T47D (cell line): Measurements from ENCODE around the gene MINK1.

ENCODE experiments used
- DNase-seq, 2 experiments: peaks; one replicate each; pipeline versions ENCODE4 v3.0.0 to v3.0.0-alpha.2; 2011 to 2012; ENCODE audit warnings: low read depth in 1 of 2, low spot score in 1 of 2
- JUND ChIP-seq: IDR thresholded peaks from 2 replicates; pipeline ENCODE4 v1.6.1; 2012; ENCODE audit warnings: low read depth
- in situ Hi-C: cut with HindIII; loops from 2 replicates; pipeline ENCODE4 v1.10.0; 2016; ENCODE audit warnings: low sequenced_read_pairs, low pct_unique_long_range_greater_than_20kb

MINK1 gene

DNA sequence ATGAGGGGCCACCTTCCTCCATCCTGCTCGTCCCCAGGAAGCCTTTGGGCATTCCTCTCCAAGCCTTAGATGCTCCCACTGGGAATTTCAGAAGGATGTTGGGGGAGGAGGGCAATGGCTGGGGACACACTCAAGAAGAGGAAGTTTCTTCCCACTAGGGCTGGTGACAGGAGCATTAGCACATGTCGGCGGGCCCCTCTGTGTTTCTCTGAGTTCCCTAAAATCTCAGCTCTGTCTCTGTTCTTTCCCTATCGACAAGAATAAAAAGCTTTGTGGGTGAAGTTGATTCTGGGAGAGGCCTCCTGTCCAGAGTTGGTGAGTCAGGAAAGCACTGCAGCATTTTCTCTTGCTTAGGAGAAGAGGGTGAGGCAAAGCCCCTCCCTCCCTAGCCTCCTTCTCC lies 46.5 kb downstream of the MINK1 start:
- in situ Hi-C loops = no loop called here
- DNase-seq = no peak

GRCh38 chr17:4880857-4881256 lies 47.7 kb downstream of the MINK1 start:
- DNase-seq = no peak
- TF ChIP-seq JUND = no peak
- in situ Hi-C loops = no loop called here

More for the DNA sequence above, 46.5 kb downstream of the MINK1 start:
- no peak for TF ChIP-seq JUND

DNA sequence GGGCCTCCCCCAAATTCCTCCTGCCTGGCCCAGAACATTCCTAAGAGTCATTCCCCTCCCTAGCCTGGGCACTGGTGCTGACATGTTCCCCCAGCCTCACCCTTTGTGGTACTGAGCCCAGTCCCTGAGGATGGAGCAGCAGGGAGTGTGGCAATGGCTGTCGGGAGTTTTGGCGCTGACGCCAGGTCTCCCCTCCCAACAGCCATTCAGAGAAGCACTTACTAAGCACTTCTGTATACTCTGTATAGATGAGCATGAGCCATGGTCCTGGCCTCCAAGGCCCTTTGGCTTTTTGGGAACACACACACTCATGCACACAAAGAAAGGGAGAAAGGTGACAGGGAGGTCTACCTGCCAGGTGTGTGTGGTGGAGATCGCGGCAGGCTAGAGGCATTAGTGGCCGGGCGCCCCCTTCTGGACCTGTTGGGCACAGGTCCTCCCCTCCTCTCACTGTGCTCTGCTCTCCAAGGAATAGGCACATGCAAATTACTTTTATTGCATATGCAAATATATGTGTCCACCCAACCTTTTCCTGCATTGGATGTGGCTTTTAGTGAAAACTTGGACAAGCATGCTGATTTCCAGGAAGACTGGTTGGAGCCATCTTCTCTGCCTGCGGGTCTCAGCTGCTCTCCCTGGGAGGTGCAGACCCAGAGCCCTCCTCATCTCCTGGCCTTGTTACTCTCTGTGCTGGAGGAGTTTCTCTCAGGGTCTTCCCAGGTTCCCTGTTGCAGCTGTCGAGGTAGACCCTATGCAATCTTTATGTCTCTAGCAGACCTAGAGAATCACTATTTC lies 48.8 kb downstream of the MINK1 start:
- in situ Hi-C loops = no loop called here

DNA sequence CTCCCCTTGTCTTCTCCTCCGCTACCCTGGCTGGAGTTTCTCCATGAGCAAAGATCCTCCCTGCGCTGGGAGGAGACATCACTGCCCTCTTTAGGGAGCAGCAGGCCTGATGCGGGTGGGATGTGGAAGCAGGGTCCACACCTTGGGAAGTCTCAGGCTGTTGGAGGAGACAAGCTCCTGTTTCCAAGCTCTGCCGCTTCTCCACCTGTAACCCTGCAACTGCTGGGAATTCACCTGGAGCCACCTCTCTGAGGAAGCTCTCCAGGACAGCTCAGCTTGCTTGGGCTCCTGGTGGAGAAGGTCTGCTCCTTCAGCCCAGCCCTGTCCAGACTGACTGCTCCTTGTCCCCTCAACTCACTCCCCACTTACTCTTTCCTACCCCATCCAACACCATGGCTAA lies 51.3 kb downstream of the MINK1 start:
- DNase-seq = no peak
- TF ChIP-seq JUND = no peak
- in situ Hi-C loops = no loop called here

More for the DNA sequence above, 48.8 kb downstream of the MINK1 start:
- DNase-seq = peak; percentile 58 to 80
- TF ChIP-seq JUND = no peak

GRCh38 chr17:4886830-4887229 lies 53.7 kb downstream of the MINK1 start:
- DNase-seq = no peak
- in situ Hi-C loops = no loop called here
- no peak for TF ChIP-seq JUND

DNA sequence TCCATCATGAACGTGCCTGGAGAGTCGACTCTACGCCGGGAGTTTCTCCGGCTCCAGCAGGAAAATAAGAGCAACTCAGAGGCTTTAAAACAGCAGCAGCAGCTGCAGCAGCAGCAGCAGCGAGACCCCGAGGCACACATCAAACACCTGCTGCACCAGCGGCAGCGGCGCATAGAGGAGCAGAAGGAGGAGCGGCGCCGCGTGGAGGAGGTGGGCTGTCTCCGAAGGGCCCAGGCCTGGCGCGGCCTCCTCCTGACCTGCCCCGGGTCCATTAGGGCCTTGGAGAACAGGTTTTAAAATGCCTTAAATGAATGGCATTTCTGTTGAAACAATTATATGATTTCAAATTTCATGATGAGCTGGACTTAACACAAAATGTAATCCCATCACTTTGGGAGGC lies 54.4 kb downstream of the MINK1 start:
- TF ChIP-seq JUND = no peak
- in situ Hi-C loops = no loop called here
- no peak for DNase-seq

DNA sequence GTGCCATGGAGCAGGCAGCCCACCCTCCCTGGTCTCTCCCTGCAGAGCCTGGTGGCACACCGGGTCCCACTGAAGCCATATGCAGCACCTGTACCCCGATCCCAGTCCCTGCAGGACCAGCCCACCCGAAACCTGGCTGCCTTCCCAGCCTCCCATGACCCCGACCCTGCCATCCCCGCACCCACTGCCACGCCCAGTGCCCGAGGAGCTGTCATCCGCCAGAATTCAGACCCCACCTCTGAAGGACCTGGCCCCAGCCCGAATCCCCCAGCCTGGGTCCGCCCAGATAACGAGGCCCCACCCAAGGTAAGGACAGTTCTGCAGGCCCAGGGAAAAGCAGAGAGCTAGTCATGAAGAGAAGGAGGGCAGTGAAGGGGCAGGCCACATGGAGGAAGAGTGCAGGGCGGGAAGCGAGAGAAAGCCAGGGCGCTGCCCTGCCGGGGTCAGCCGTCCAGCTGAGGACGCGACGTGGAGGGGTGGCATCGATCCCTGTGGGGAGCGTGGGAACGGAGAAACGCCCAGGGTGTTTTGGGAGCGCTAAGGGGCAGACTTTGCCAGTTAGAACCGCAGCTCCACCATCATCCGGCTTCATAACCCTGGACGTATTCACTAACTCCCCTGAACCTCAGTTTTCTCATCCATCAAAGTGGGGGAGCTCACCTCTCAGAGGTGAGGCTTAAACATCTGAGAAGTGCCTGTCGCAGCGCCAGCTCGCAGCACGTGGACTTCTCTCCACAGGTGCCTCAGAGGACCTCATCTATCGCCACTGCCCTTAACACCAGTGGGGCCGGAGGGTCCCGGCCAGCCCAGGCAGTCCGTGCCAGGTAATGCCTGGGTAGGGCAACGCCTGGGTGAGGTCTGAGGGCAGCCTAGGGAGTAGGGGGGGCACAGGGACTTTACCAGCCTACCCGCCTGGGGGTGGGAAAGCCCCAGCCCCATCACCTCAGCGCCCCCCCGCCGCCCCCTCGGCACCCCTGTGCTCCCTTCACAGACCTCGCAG lies 58.6 kb downstream of the MINK1 start:
- DNase-seq = no peak
- TF ChIP-seq JUND = no peak
- in situ Hi-C loops = no loop called here

DNA sequence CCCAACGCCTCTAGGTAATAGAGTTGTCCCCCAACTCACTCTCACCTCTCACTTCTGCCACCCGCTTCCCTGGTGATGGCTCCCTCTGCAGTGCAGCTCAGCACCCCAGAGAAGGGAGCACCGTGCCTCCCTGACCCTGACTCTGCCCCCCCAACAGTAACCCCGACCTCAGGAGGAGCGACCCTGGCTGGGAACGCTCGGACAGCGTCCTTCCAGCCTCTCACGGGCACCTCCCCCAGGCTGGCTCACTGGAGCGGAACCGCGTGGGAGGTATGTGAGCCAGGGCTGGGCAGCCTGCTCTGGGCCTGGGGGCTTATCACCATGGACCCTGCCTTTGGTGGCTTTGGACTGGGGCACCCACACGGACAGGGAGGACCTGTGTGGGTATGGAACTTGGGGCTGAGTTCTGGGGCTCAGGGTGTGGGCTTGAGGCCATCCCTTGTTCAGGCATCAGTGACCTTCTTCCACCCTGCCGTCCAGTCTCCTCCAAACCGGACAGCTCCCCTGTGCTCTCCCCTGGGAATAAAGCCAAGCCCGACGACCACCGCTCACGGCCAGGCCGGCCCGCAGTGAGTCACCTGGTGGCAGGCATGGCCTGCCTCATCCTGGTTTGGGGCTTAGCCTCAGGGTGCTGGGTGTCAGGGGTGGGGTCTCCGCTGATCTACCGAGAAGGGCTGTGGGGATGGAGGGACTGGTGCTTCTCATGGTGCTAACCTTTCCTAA lies 59.5 kb downstream of the MINK1 start:
- DNase-seq = no peak
- in situ Hi-C loops = no loop called here
- TF ChIP-seq JUND = no peak

GRCh38 chr17:4893272-4893671 lies 60.1 kb downstream of the MINK1 start:
- TF ChIP-seq JUND = no peak
- DNase-seq = no peak
- in situ Hi-C loops = no loop called here

DNA sequence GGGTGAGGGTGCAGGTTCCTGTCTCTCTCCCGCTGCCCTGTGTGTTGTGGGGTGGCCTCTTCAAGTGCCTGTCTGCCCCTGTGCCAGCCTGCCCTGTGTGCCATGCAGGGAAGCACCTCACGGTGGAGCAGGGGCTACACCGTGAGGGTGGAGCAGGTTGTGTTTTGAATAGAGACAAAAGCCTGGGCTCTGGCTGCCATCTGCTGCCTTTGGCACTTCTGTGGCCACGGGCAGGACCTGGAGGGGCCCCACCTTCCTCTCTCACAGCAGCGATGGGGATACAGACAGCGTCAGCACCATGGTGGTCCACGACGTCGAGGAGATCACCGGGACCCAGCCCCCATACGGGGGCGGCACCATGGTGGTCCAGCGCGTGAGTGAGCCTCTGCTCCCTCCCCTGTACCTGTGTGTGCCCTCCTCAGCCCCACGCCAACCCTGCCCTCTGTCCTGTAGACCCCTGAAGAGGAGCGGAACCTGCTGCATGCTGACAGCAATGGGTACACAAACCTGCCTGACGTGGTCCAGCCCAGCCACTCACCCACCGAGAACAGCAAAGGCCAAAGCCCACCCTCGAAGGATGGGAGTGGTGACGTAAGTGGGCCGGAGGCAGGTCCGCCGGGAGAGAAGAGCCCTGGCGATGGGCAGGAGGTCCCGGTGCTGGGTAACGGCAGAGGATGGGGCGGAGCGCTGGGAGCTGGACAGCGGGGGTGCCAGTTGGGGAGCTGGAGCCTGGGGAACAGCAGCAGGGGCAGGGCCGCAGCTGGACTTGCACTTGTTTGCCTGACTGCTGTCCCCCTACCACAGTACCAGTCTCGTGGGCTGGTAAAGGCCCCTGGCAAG lies 60.8 kb downstream of the MINK1 start:
- DNase-seq = no peak
- TF ChIP-seq JUND = no peak
- in situ Hi-C loops = no loop called here

DNA sequence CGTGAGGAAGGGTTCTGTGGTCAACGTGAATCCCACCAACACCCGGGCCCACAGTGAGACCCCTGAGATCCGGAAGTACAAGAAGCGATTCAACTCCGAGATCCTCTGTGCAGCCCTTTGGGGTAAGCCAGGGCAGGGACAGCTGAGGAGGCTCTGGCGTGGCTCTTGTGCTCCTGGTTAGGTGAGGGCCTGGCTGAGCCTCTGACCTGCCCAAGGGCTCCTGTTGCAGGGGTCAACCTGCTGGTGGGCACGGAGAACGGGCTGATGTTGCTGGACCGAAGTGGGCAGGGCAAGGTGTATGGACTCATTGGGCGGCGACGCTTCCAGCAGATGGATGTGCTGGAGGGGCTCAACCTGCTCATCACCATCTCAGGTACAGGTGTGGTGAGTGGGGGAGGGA lies 62.0 kb downstream of the MINK1 start:
- DNase-seq = no peak
- in situ Hi-C loops = no loop called here
- TF ChIP-seq JUND = no peak

DNA sequence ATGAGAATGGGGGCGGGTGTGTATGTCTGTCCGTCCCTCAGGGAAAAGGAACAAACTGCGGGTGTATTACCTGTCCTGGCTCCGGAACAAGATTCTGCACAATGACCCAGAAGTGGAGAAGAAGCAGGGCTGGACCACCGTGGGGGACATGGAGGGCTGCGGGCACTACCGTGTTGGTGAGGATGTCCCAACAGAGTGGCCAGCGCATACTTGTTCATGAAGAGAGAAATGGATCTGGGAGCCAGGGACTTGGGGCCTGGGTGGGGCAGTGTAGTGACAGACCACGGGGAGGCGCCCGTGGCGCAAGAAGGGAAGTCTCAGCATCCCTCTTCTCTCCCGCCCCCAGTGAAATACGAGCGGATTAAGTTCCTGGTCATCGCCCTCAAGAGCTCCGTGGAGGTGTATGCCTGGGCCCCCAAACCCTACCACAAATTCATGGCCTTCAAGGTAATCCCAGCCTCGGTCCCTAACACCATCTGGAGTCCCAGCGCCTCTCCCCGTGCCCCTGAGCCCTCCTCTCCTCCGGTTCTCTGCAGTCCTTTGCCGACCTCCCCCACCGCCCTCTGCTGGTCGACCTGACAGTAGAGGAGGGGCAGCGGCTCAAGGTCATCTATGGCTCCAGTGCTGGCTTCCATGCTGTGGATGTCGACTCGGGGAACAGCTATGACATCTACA lies 62.7 kb downstream of the MINK1 start:
- DNase-seq = no peak
- in situ Hi-C loops = no loop called here
- TF ChIP-seq JUND = no peak
